GM18951 (cell line): ENCODE data around the gene HOXD11.

Experiments
- POLR2A ChIP-seq: IDR thresholded peaks from 4 replicates; pipeline ENCODE4 v1.6.1; 2011; ENCODE audit warnings: mild to moderate bottlenecking; ENCODE audit not compliant: insufficient read length, insufficient read depth; ENCODE audit errors: extremely low read depth
- in situ Hi-C: fragments of 300-500 bp; cut with MboI; formaldehyde crosslinking; loops from one replicate; pipeline ENCODE4 v1.12.0; 2022; ENCODE audit warnings: low sequenced_read_pairs, mixed read lengths, inconsistent platforms; ENCODE audit not compliant: unreplicated experiment

Gene HOXD11

GRCh38 chr2:176076063-176076462 is 31.0 kb upstream of the HOXD11 start:
- no peak for TF ChIP-seq POLR2A
- in situ Hi-C loops, result loop anchor here (10.0 kb wide), 1 partner anchor 391 kb away; no protein-coding TSS in a partner anchor

DNA sequence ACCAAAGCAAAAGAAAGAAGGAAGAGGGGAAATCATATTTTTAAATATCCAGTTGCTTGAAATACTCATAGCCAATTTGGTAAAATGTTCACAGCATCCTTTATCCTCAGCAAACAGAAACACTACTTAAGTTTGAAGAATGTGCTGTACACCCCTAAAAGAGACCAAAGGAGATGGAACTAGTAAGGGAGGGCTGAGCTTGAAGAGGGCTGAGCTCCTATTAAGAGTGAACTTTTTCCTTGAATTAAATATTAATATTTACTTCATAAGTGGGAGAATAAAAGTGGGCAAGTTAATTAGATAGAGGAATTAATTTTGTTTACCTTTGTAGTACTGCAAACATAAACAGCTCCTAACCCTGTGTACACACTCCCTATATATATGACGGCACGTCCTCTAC is 30.3 kb upstream of the HOXD11 start:
- in situ Hi-C loops, result loop anchor here (10.0 kb wide), 1 partner anchor 392 kb away; no protein-coding TSS in a partner anchor

DNA sequence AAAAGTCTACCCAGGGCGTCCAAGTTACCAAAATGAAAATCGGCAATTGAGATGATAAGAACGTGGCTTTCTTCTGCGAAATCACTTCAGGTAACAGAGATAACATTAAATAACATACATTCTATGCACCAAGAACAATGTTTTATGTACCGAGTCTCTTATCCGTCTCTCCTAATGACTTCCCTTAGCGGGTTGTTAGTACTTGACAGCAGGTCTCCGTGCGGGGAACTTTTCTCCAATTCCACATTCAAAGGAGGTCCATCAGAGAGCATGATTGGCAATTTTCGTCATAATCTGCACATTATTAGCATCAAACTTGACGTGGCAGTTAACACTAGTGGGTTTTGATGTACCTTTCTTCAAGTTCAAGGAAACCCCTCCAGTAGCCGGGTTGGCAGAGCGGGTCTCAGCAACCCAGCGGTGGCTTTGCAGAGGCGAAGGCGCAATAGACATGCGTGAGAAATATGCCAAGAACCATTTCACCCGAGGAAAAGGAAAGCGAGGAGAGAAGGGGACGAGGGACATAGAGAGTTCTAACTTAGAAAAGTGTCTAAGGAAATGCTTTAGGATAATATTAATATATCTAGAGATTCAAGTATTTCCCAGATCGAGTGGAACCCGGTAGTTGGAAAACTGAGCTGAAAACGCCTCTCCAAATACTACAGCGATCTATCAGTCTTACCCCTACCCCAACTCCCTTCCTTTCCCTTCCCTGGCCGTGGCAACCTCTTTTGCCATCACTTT is 28.4 kb upstream of the HOXD11 start:
- in situ Hi-C loops, result loop anchor here (10.0 kb wide), 1 partner anchor 394 kb away; no protein-coding TSS in a partner anchor
- no peak for TF ChIP-seq POLR2A

More for the DNA sequence above, 30.3 kb upstream of the HOXD11 start:
- no peak for TF ChIP-seq POLR2A

GRCh38 chr2:176079285-176079830 is 27.7 kb upstream of the HOXD11 start:
- in situ Hi-C loops, result loop anchor here (10.0 kb wide), 1 partner anchor 395 kb away; no protein-coding TSS in a partner anchor
- no peak for TF ChIP-seq POLR2A

- no peak for TF ChIP-seq POLR2A
- in situ Hi-C loops, result loop anchor here (10.0 kb wide), 1 partner anchor 395 kb away; no protein-coding TSS in a partner anchor
These were observed 27.1 kb upstream of the HOXD11 start for GRCh38 chr2:176079831-176080539.

- in situ Hi-C loops, result no loop called here
- TF ChIP-seq POLR2A, result no peak
These were observed 26.3 kb upstream of the HOXD11 start for GRCh38 chr2:176080540-176081375.

- TF ChIP-seq POLR2A, result no peak
- in situ Hi-C loops, result no loop called here
These were observed 25.7 kb upstream of the HOXD11 start for GRCh38 chr2:176081376-176081836.

DNA sequence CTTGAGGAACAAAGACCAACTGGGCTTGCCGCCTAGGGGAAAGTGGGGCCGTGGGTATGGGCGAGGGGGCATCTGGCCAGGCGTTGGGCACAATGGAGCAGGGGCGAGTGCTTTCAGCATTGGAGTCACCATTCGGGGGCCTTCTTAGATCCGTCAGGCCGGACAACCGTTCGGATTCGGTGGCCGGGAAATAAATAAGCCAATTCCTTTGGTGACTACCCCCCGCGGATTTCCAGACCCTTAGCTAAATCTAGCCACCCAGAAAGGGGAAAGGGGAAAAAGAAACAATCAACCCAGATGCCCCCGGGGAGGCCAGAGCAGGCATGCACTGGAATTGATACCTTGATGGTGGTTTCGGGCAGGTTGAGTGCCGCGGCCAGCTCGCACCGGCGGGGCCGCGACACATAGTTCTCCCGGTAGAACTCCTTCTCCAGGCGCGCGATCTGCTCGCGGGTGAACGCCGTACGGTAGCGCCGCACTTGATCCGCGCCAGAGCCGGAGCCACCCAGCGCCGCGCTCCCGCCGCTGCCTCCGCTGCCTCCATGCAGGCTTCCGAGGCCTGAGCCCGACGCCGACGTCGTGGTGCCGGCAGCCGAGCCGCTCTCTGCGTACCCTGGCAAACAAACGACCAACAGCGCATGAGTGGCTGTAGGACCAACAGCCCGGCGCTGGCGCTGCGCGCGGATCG is 25.1 kb upstream of the HOXD11 start:
- in situ Hi-C loops, result no loop called here

DNA sequence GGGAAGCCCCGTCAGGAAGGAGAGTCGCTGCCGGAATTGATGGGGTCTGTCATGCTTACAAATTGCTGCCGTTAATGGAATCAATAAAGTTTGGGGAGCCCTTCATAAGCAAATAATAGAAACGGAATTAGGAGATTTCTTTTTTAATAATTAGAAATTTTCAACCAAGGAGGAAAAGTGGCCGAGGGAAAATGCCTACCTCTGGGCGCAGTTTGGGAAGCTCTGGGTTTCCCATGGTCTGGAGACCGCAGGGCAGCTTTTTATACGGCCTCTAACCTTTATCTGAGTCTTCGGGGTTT is 24.6 kb upstream of the HOXD11 start:
- TF ChIP-seq POLR2A, result no peak
- in situ Hi-C loops, result no loop called here

More for the DNA sequence above, 25.1 kb upstream of the HOXD11 start:
- TF ChIP-seq POLR2A, result no peak

- in situ Hi-C loops, result no loop called here
- TF ChIP-seq POLR2A, result no peak
These were observed 24.0 kb upstream of the HOXD11 start for GRCh38 chr2:176082824-176083751.

GRCh38 chr2:176083796-176084261 is 23.3 kb upstream of the HOXD11 start, which contains the start of gene EVX2:
Gene EVX2, minus strand, starts transcription at chr2:176083962. Its CDS starts 186 bp downstream, at chr2:176083776.
- in situ Hi-C loops, result no loop called here
- no peak for TF ChIP-seq POLR2A
